ENCODE measurements around the gene RRP8. TPM values are rescaled to one million over a fixed set of nuclear protein-coding genes. Genes with fewer than 3 reads are reported as not detected.

The RRP8 gene
- total RNA-seq, 1 experiment from 2014 or later: 17.8 TPM

- no peaks in the 10 kb centered on the region for H4K20me1 ChIP-seq (ENCODE audit: insufficient read depth)
- POLR2A ChIA-PET: no interaction called here
- no peak overlapping the region for H2AFZ ChIP-seq (ENCODE audit: low read depth, low read length, poor library complexity, severe bottlenecking)
- intact Hi-C loops (cut with micrococcal nuclease): no loop called here
- RAD21 ChIA-PET (ENCODE audit: low non-redundant PET in 1 of 2, low total read pairs in 2 of 2, uncharacterized antibody in 2 of 2, unreplicated experiment in 2 of 2): no interaction called here
- H3K4me2 ChIP-seq (ENCODE audit: low read length): no peak overlapping the region
- ATAC-seq (no peak), DNase-seq (ENCODE audit: low read depth, low spot score) (no peak)
- TF ChIP-seq ZFX (IDR thresholded peaks at IDR 0.05) (no peak), EZH2 (IDR thresholded peaks at IDR 0.05) (no peak), EGR1 (IDR thresholded peaks at IDR 0.05; ENCODE audit: low read depth) (no peak), ZNF274 (IDR thresholded peaks at IDR 0.05; ENCODE audit: low read depth, low read length) (no peak), ELF1 (IDR thresholded peaks at IDR 0.05; ENCODE audit: borderline replicate concordance, low read depth) (no peak), REST (IDR thresholded peaks at IDR 0.05; ENCODE audit: low read depth) (no peak)
- TF ChIP-seq, protein P1, sequence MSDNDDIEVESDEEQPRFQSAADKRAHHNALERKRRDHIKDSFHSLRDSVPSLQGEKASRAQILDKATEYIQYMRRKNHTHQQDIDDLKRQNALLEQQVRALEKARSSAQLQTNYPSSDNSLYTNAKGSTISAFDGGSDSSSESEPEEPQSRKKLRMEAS (IDR thresholded peaks at IDR 0.05): no peak
- TF ChIP-seq, protein P2, sequence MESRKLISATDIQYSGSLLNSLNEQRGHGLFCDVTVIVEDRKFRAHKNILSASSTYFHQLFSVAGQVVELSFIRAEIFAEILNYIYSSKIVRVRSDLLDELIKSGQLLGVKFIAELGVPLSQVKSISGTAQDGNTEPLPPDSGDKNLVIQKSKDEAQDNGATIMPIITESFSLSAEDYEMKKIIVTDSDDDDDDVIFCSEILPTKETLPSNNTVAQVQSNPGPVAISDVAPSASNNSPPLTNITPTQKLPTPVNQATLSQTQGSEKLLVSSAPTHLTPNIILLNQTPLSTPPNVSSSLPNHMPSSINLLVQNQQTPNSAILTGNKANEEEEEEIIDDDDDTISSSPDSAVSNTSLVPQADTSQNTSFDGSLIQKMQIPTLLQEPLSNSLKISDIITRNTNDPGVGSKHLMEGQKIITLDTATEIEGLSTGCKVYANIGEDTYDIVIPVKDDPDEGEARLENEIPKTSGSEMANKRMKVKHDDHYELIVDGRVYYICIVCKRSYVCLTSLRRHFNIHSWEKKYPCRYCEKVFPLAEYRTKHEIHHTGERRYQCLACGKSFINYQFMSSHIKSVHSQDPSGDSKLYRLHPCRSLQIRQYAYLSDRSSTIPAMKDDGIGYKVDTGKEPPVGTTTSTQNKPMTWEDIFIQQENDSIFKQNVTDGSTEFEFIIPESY (IDR thresholded peaks at IDR 0.05; ENCODE audit: extremely low read depth, insufficient replicate concordance, low read length): no peak
- H3K27me3 ChIP-seq (ENCODE audit: insufficient read depth, low read length): peaks cover 38% of the 10 kb centered on the region; the same call in 1 of the 2 replicates
- no TSS peak for BruUV-seq (replicated peaks)
- peaks cover 0 to 7% of the 10 kb centered on the region in 2 experiments; a peak in 2 of 4 replicates for H3K4me1 ChIP-seq (ENCODE audit: control insufficient read depth in 1 of 2, insufficient read depth in 2 of 2, low read length in 2 of 2)
- no peaks in the 10 kb centered on the region for H3K9me3 ChIP-seq (ENCODE audit: control insufficient read depth in 1 of 2, insufficient read depth in 1 of 2, low read depth in 1 of 2, low read length in 2 of 2)
- no peaks in the 10 kb centered on the region for H3K36me3 ChIP-seq (ENCODE audit: control insufficient read depth in 1 of 2, insufficient read depth in 2 of 2, low read length in 2 of 2)
- CTCF ChIA-PET: no interaction called here
- H3K27ac ChIP-seq (ENCODE audit: low read depth, low read length): no peak overlapping the region
- no peak overlapping the region for H3K9ac ChIP-seq (ENCODE audit: low read length)
- no peaks in the 10 kb centered on the region for H3K79me2 ChIP-seq (ENCODE audit: insufficient read depth, low read length)
- no peak overlapping the region for H3K4me3 ChIP-seq (replicated peaks in 1 of 2; ENCODE audit: low read depth in 1 of 2, low read length in 2 of 2)
- H3K9me2 ChIP-seq (ENCODE audit: insufficient read depth): no peaks in the 10 kb centered on the region
These were observed 48.8 kb upstream of the RRP8 start for GRCh38 chr11:6652182-6652581.

All from HCT116 (cell line).